HG03521 (cell line): ENCODE data around the gene MYL5.
"Not testable (repeated sequence)": the region's sequence is repeated elsewhere in the genome, so short reads cannot be mapped to it uniquely, and the experiment has no call there.

Experiments
- ATAC-seq: cut with Tn5 transposase; IDR thresholded peaks from one replicate; pipeline ENCODE4 v1.9.1; 2021; ENCODE audit warnings: mild to moderate bottlenecking, moderate library complexity; ENCODE audit not compliant: unreplicated experiment

MYL5 gene

DNA sequence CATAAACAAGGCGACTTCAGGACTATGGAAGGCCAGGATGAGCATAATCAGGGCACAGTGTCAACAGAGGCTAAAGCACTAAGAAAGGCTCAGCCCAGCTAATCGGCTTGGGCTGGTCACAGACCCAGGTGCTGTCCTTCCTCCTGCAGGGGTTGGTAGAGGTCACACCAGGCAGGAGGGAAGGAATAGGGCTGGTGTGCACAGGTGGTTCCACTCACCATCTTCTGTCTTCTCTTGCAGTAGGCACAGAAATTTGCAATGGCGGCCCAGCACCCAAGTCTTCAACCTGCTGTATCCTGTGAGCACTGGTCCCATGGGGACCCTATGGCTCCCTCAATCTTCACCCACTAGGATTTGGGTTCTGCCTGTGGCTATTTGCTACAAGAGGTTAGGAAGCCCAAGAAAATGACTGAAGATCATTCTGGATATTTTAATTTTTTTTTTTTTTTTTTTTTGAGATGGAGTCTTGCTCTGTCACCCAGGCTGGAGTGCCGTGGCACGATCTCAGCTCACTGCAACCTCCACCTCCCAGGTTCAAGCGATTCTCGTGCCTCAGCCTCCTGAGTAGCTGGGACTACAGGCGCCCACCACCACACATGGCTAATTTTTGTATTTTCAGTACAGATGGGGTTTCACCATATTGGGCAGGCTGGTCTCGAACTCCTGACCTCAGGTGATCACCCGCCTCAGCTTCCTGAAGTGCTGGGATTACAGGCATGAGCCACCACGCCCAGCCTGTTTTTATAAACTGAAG lies 4.4 kb upstream of the MYL5 start:
- not testable (repeated sequence) for ATAC-seq

DNA sequence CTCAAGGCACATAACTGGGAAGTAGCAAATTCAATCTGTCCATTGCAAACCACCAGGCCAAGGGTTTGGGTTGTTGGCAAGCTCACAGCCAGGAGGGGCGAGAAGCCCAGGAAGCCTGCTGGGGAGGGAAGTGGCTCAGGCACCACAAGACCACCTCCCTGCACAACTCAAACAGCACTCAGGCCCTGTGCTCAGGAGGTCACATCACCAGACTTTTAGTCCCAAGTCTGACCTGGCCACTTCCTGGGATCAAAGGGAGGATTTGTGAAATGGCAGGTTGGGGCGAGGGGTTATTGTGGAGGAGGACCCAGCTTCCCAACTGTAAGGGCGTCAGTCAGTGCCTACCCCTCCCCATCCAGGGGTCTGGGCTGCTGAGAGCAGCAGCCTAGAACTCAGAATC lies 2.6 kb upstream of the MYL5 start:
- ATAC-seq = no peak

DNA sequence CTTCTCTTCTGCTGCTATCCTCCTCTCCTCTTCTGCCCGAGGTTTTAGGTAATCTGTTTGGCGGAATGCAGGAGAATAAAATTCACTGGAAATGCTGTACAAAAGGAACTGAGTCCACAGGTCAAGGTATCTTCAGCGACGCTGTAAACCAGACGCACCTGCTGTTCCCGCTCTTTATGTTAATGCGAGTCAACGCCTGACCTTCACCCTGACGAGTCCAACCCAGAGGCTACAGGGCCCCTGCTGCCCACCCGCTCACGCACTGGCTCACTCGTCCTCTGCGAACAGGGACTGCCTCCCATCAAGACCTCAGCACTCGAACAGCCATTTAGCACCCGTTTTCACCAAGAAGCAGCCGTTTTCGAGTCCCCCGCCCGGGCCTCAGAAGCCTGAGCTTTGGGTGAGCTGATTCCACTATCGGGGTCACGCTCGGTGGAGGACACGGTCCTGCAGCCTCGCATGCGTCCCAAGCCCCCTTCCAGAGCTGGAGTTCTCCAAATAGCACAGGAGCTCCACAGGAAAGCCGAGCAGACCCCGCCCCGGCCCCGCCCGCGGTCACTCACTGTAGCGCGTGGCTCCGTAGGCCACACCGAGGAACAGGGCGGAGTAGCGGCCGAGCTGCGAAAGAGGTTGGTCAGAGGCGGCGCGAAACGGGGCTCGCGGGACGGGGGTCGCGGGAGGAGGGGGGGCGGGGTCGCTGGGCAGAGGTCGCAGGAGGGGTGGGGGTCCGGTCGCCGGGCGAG lies 822 bp upstream of the MYL5 start:
- ATAC-seq = no peak

DNA sequence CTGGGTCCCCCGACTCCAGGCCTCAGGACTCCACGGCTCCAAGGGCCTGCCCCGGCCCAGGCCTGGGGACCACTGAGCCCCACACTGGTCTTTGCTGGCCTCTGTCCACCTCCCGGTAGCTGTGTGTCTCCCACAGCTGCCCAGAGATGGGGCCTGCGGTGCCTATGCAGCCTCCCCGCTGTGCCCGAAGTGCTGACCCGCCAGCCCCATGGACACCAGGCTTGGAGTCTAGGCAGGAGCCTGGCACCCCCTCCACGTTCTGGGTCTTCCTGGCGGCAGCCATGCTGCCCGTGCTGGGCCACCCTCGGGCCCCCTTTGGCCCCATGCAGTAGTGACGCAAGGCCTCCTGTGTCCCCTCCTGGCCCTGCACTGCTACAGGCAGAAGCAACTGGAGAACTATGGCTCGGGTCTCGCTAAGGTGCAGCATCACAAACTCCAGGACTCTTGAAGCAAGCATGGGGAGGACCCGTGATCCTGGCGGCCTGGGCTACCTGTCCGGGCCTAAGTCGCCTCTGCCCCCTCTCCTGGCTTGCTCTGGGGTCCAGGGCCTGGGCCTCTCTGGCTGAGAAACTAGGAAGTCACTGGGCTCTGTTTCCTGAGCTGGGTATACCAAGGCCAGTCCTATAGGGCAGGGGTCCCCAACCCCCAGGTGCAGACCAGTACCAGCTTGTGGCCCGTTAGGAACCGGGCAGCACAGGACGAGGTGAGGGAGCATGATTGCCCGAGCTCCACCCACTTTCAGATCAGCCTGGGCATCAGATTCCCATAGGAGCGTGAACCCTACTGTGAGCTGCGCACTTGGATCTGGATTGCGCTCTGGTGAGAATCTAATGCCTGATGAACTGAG lies 917 bp downstream of the MYL5 start:
- no peak for ATAC-seq

DNA sequence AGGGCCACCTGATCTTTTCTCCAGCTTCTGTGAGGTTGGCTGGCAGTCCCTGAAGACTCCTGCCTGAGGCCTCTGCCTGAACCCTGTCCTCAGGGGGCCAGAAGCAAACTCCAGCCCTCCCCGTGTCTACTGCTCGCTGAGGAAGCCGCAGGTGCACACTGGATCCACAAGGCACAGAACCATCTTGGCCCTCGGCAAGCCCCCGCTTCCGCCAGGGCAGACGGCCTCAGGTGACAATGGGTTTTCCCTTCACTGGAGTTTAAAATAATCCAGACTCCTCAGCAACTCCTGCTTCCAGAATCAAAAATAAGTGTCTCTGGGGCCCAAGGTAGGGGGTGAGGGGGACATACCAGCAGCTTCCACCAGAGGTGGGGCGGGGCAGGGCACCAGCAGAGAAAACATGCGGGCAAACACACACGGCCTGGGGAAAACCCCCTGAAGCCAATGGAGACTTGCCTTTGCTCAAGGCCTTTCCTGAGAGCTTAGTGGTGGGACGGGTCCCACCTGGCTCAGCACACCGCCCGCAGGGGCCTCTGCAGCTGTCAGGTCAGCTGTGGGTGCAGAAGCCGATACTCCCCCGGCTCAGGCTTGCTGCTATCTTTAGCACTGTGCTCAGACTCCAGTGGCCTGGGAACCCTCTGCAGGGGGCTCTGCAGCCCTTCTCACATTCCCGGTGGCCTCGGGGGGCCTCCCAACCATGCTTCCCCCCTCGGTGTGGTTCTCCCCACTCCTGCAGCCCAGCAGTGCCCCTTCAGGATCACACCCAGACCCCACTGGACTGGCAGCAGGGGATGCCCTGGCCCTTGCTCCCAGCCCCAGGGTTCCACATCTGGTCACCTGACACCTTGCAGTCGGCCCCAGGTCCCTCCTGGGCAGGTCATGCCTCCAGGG lies 1.9 kb downstream of the MYL5 start:
- no peak for ATAC-seq

DNA sequence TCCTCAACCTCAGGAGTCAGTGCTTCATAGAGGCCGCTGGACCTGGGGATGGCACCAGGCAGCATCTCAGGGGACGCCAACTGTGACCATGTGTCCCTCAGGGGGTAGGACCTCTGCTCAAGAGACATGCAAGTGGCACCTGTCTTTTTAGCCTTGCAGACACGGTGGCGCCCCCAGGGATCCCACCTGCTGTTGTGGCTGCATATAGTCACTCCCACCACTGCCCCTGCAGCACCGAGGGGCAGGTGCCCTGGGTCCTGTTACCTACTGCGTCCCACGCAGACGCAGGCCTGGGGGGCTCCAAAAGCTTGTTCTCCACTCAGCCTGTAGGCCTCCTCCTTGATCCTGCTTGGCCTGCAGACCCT lies 2.5 kb downstream of the MYL5 start:
- ATAC-seq = no peak

DNA sequence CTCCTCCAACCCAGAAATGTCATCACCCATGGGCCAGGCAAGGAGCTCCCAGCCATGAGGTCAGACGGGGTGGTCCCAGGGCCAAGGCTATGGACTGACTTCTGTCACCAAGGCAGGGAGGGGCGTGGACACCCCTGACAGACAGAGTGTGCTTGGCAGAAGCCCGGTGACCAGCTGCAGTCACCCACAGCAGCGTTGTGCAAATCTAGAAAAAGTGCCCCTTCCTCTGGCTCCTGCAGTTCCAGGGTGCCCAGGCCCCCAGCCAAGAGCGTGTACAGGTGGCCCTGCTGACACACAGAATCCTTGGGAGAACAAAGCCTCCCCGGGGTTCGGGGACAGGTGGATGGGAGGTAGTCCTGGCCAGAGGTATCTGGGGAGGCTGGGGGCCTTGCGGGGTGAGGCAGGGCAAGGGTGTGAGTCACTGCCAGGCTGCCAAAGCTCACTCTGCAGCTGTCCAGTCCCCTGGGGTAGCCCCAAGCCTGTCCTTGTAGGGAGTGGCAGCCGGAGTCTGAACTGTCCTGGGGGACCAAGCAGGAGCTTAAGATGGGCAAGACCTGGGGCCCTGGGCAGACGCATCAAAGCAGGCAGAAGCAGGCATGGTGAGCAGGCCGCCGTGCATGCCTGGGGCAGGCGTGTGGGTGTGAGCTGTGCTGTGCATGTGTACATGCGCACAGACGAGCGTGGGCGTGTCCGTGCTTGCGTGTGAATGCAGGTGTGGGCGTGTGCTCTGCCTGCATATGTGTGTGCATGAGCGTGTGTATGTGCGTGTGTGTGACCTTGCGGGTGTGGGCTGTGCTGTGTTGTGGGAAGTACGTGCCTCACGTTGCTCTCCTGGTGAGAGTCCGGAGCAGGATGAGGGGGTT lies 3.3 kb downstream of the MYL5 start:
- ATAC-seq = no peak

DNA sequence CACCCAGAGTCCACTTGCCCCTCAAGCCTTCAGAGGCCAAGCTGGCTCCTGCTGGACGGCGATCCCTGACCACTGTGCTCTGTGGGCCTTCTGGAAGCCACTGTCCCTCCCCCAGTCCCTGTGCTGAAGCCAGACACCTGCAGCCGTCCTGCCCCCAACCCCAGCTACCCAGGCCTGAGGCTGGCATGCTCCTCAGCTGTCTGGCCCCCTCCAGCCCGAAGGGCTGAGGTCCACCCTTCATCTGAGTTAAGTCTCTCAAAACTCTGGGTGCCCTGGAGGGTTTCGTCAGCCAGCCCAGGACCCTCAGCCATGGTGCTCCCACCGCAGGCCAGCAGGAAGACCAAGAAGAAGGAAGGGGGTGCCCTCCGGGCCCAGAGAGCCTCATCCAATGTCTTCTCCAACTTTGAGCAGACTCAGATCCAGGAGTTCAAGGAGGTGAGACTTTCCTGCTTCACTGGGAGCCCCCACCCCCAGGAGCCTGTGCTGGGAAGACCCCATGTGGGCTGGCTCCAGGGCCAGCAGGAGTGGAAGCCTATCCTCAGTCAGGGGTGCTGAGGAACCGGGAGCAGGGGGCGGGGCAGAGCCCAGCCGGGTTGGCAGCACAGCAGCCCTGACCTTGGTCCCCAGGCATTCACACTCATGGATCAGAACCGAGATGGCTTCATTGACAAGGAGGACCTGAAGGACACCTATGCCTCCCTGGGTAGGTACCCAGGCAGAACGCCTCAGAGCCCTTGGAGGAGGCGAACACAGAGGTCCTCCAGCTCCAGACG lies 4.2 kb downstream of the MYL5 start:
- ATAC-seq = no peak

DNA sequence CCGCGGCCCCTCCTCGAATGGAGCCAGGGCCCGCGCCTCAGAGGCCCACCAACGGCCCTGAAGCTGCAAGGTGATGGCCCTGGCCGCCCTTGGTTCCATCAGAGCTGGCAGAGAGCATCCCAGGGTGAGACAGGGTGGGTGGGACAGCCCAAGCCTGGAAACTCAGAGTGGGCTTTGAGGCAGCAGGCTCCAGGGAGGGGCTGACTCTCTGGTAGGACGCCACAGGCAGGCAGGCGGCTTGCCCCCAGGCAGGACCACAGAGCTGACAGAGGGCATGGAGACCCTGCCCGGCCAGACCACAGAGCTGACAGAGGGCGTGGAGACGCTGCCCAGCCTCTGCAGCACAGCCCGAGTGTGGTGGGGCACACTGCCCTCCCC lies 4.8 kb downstream of the MYL5 start:
- no peak for ATAC-seq

DNA sequence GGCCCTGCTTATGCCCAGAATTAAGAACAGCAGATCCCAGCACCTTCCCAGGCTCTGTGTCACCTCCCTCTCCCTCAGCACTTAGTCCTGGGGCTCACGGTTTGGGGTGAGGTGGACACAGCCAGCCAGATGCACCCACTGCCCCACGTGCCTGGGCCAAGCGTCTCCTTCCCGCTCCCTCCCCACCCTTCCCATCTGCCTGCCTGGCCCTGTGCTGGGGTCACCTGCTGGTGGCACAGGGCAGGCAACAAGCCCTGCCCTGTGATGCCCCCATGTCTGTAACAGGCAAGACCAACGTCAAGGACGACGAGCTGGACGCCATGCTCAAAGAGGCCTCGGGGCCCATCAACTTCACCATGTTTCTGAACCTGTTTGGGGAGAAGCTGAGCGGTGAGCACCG lies 5.3 kb downstream of the MYL5 start:
- no peak for ATAC-seq

DNA sequence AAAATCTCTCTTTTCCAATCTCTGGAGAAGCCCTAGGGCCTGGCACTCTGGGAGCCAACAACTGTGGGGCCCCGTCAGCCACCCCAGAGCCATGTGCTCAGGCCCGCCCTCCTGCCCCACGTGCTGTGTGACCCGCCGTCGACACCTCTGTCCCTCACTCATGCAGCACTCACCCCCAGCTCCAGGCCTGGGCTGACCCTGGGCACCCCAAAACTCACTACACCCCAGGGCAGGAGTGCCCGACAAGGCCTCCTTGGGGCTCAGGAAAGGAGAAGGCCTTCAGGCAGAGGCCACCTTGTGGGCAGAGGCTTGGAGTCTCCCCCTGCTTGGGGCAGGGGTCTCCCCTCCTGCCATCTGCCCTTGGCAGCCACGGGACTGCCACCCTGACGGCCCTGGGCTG lies 5.7 kb downstream of the MYL5 start:
- no peak for ATAC-seq

DNA sequence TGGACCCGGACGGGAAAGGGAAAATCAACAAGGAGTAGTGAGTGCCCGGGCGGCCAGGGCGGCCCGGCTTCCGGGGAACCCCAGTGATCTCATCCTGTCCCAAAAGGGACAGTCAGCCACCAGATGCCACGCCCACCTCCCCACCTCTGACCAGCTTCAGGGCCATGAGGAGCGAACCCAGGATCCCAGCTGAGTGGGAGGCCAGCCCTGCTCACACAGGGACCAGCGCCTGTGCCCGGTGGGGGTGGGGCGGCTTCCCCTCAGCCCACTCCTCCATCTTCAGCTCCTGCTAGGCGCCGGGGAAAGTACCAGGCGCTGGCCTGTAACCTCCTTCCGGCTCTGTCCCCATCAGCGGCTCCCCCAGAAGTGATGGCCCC lies 6.2 kb downstream of the MYL5 start:
- no peak for ATAC-seq

DNA sequence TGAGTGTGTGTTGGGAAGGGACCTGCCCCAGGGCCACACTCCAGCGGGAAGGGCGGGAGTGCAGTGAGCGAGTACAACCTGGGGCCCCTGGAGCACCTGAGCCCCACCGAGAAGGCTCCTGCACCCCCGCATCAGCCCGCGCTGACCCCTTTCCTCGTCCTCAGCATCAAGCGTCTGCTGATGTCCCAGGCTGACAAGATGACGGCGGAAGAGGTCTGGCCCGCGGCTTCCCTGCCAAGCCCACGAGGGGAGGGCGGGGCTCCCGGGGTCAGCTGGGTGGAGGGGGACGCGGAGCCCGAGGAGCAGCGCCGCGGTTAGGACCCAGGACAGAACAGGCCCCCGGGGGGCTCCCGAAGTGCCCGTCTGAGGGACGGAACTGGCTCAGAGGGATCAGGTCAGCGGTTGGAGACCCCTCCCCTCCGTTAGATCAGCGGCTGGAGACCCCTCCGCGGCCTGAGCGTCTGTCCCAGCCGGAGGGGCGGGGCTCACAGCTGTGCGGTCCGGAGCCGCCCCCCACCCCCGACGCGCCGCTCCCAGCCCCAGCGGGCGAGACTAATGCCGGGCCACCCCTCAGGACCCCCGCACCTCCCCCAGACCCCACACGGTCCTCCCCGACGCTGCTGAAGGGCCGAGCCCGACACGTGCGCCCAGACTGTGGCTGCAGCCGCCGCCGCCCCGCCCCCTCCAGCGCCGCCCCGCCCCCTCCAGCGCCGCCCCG lies 6.7 kb downstream of the MYL5 start:
- ATAC-seq = no peak

DNA sequence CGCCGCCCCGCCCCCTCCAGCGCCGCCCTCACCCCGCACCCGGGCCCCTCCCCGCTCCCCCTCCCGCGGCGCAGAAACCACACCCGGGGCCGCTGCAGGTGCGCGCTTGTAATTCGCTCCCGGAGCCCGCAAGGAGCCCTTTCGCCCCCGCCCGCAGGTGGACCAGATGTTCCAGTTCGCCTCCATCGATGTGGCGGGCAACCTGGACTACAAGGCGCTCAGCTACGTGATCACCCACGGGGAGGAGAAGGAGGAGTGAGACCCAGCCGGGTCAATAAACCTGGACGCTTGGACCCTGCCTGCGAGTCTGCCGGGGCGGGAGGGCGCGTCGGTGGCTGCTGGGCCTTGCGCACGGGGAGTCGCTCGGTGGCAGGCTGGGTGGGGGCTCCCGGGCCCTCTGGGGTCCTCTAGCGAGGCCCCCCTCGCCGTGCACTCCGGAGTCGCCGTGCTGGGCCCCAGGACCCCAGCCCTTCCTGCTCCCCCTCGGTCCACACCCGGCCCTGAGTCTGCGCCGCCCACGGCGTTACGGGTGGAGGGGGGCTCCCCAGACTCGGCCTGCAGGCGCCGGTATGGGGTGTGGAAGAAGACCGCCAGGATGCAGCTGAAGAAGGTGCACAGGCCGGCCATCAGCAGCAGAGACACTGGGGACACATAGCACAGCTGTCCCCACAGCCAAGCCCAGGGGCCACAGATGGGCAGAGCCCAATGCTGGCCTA lies 7.6 kb downstream of the MYL5 start:
- no peak for ATAC-seq

DNA sequence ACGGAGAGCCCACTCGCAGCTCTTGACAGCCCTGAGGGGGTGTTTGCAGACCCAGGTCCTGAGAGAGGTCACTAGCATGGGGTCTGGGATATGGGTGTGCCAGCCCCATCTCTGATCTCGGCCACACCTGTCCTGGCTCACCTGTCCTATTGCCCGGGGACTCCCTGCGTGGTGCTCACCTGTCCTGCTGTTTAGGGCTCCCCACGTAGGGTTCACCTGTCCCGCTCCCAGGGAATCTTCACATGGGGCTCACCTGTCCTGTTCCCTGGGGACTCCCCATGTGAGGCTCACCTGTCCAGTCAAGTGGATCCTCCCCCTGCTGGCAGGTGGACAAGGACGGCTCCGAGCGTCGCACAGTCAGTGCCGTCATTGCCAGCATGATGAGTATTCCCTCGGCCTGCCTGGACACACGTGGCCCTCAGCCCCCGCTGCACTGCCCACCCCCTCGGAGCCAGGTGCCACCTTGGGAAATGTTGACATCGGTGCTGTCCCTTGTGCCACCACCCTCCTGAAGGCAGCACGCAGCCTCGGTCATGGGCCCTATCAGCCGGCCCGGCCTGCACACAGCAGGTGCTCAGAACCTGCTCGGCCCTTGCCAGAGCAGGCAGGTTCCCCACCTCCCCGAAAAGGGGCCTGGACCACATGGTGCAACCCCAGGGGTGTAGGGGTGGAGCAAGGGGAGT lies 8.3 kb downstream of the MYL5 start:
- ATAC-seq = no peak

DNA sequence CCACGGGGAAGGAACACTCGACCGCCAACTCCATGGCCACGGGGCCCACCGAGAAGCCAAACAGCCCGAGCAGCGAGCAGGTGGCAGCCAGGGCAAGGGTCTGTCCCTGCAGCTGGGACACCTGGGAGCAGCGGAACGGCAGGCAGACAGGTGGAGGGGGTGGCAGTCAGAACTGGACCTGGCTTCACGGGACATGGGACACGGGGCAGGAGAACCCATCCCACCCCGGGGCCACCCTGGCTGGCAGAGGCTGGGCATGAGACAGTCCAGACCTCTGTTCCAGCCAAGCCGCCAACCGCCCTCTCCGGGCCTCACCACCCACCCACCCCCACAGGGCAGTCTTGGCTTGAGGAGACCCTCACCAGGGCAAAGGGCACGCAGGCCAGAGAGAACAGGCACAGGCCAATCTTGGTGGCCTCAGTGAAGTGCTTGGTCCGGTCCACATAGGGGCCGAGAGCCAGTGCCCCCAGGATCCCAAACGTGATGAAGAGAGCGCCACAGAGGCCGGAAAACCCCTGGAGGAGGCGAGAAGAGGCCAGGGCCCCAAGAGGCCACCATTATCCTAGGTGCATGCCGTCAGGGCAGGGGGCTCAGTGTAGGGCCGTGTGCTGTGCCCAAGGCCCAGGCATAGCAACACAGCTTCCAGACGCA lies 9.0 kb downstream of the MYL5 start:
- no peak for ATAC-seq
